ENCODE results near the gene TLR9. TPM values are rescaled to one million over a fixed set of nuclear protein-coding genes. Genes with fewer than 3 reads are reported as not detected.

Gene TLR9
- total and polyA plus RNA-seq, 3 donors from 2014 or later: 0.08 to 0.25 (median 0.20) TPM

- H3K9me3 ChIP-seq: no peaks in the 10 kb centered on the region
- peaks cover 9% of the 10 kb centered on the region for H3K4me1 ChIP-seq
- no peaks in the 10 kb centered on the region for H3K27me3 ChIP-seq
- TF ChIP-seq, protein P1, sequence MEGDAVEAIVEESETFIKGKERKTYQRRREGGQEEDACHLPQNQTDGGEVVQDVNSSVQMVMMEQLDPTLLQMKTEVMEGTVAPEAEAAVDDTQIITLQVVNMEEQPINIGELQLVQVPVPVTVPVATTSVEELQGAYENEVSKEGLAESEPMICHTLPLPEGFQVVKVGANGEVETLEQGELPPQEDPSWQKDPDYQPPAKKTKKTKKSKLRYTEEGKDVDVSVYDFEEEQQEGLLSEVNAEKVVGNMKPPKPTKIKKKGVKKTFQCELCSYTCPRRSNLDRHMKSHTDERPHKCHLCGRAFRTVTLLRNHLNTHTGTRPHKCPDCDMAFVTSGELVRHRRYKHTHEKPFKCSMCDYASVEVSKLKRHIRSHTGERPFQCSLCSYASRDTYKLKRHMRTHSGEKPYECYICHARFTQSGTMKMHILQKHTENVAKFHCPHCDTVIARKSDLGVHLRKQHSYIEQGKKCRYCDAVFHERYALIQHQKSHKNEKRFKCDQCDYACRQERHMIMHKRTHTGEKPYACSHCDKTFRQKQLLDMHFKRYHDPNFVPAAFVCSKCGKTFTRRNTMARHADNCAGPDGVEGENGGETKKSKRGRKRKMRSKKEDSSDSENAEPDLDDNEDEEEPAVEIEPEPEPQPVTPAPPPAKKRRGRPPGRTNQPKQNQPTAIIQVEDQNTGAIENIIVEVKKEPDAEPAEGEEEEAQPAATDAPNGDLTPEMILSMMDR (IDR thresholded peaks at IDR 0.05): no peak
- TF ChIP-seq POLR2A (IDR thresholded peaks at IDR 0.05): no peak
- intact Hi-C loops (cut with DNase I; ENCODE audit: low total_unique reads): no loop called here
- no peak overlapping the region for H3K4me3 ChIP-seq
- H3K27ac ChIP-seq: no peak overlapping the region
- no peaks in the 10 kb centered on the region for H3K36me3 ChIP-seq (ENCODE audit: low read depth, missing control alignments)
- no peak for DNase-seq
Measured at GRCh38 chr3:52213901-52214300, 11.5 kb downstream of the TLR9 start.

DNA sequence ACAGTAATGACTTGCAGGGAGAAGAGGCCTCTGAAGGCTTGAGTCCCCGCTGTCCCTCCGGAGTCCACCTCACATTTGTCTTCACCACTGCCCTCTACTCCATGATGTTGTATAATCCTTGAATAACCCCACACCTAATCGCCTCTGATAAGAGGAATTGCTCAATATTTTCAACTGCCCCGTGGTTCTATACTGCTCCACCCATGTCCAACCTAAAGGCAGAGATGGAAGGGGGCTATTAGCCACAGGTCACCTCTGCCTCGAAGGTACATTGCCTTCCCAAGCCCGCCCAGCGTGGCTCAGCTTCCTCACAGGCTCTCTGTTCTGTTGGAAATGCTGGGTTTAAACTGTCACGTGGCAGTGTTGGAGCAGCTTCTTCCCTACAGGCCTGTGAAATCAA, 12.4 kb downstream of the TLR9 start:
- TF ChIP-seq POLR2A (IDR thresholded peaks at IDR 0.05): no peak
- TF ChIP-seq, protein P1 (IDR thresholded peaks at IDR 0.05): no peak
- no peaks in the 10 kb centered on the region for H3K27me3 ChIP-seq
- H3K4me3 ChIP-seq: no peak overlapping the region
- no peaks in the 10 kb centered on the region for H3K9me3 ChIP-seq
- H3K4me1 ChIP-seq: peaks cover 9% of the 10 kb centered on the region
- 80 to 85% methylated on average over 8 of the region's 8 CpGs for WGBS, 2 donors
- H3K36me3 ChIP-seq (ENCODE audit: low read depth, missing control alignments): no peaks in the 10 kb centered on the region
- H3K27ac ChIP-seq: no peak overlapping the region
- no peak for DNase-seq
- intact Hi-C loops (cut with DNase I; ENCODE audit: low total_unique reads): no loop called here

GRCh38 chr3:52211268-52211891, 14.1 kb downstream of the TLR9 start:
- Histone ChIP-seq H3K27ac (no peak overlapping the region), H3K27me3 (no peaks in the 10 kb centered on the region), H3K36me3 (ENCODE audit: low read depth, missing control alignments) (no peaks in the 10 kb centered on the region), H3K4me1 (peaks cover under 1% of the 10 kb centered on the region), H3K4me3 (no peak overlapping the region), H3K9me3 (no peaks in the 10 kb centered on the region)
- no peak for DNase-seq
- intact Hi-C loops (cut with DNase I; ENCODE audit: low total_unique reads): no loop called here
- TF ChIP-seq, protein P1 (IDR thresholded peaks at IDR 0.05): no peak
- TF ChIP-seq POLR2A (IDR thresholded peaks at IDR 0.05): no peak
- WGBS, 2 donors: 91 to 95% methylated on average over 16 to 18 of the region's 18 CpGs

DNA sequence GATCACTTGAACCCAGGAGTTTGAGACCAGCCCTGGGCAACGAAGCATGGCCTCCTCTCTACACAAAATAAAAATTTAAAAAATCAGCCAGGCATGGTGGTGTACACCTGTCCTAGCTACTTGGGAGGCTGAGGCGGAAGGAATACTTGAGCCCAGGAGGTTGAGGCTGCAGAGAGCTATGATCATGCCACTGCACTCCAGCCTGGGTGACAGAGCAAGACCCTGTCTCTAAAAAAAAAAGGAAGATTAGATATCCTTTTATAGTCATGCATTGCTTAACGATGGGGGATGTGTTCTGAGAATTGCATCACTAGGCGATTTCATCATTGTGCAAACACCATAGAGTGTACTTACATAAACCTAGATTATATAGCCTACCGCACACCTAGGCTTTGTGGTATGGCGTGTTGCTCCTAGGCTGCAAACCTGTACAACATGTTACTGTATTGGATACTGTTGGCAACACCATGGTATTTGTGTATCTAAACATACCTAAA, 14.8 kb downstream of the TLR9 start:
- intact Hi-C loops (cut with DNase I; ENCODE audit: low total_unique reads): no loop called here
- TF ChIP-seq, protein P1 (IDR thresholded peaks at IDR 0.05): no peak
- TF ChIP-seq POLR2A (IDR thresholded peaks at IDR 0.05): no peak
- no peaks in the 10 kb centered on the region for H3K9me3 ChIP-seq
- DNase-seq: no peak
- H3K4me3 ChIP-seq: no peak overlapping the region
- H3K4me1 ChIP-seq: no peaks in the 10 kb centered on the region
- 84 to 90% methylated on average over 6 of the region's 6 CpGs for WGBS, 2 donors
- no peaks in the 10 kb centered on the region for H3K27me3 ChIP-seq
- no peaks in the 10 kb centered on the region for H3K36me3 ChIP-seq (ENCODE audit: low read depth, missing control alignments)
- H3K27ac ChIP-seq: no peak overlapping the region

DNA sequence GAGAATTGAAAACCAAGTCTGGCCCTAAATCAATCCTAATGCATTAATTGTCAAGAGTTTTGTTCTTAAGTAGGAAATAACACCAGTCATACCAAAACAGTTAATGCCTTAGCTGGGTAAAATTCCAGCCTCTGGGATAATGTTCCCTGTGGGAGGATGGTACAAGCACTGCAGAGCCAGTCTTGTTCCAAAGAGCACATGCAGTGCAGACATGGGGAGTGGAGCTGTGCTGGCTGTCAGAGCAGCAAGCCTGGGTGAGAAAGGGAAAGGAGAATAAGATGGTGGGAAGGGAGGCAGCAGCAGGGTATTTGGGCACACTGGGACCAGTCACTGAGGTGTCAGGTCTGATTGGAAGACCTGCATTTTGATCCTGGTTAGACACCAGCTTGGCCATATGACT, 15.4 kb downstream of the TLR9 start:
- intact Hi-C loops (cut with DNase I; ENCODE audit: low total_unique reads): no loop called here

More for the DNA sequence above, 15.4 kb downstream of the TLR9 start:
- TF ChIP-seq, protein P1 (IDR thresholded peaks at IDR 0.05): no peak
- TF ChIP-seq POLR2A (IDR thresholded peaks at IDR 0.05): no peak
- no peaks in the 10 kb centered on the region for H3K36me3 ChIP-seq (ENCODE audit: low read depth, missing control alignments)
- no peak overlapping the region for H3K4me3 ChIP-seq
- H3K4me1 ChIP-seq: no peaks in the 10 kb centered on the region
- H3K27ac ChIP-seq: no peak overlapping the region
- H3K27me3 ChIP-seq: no peaks in the 10 kb centered on the region
- H3K9me3 ChIP-seq: no peaks in the 10 kb centered on the region
- no peak for DNase-seq

Measured in testis (tissue), 3 donors.